Adipocyte (in vitro differentiated cells): ENCODE data around the gene BBX.

Experiments used
- DNase-seq: peaks from one replicate; pipeline ENCODE4 v3.0.0-alpha.2; 2015; ENCODE audit warnings: low read depth
- H3K27me3 ChIP-seq: replicated peaks from 2 replicates; pipeline ENCODE4 v1.7.0; 2013; ENCODE audit warnings: mild to moderate bottlenecking, low read length, moderate library complexity; ENCODE audit not compliant: control insufficient read depth, insufficient read depth
- H3K36me3 ChIP-seq: 2 replicates; pipeline ENCODE4 v1.7.0; 2013; ENCODE audit warnings: low read length, mild to moderate bottlenecking, moderate library complexity; ENCODE audit not compliant: control insufficient read depth, insufficient read depth, severe bottlenecking
- H3K4me1 ChIP-seq: 2 replicates; pipeline ENCODE4 v1.7.0; 2013; ENCODE audit warnings: mild to moderate bottlenecking, low read length, moderate library complexity; ENCODE audit not compliant: control insufficient read depth, insufficient read depth
- H3K4me3 ChIP-seq: 2 replicates; pipeline ENCODE4 v1.7.0; 2013; ENCODE audit warnings: mild to moderate bottlenecking, low read length, moderate library complexity
- H3K9ac ChIP-seq: 2 replicates; pipeline ENCODE4 v1.7.0; 2013; ENCODE audit warnings: mild to moderate bottlenecking, low read length, moderate library complexity
- H3K9me3 ChIP-seq: 2 replicates; pipeline ENCODE4 v1.7.0; 2013; ENCODE audit warnings: mild to moderate bottlenecking, low read length, moderate library complexity; ENCODE audit not compliant: control insufficient read depth

BBX gene

DNA sequence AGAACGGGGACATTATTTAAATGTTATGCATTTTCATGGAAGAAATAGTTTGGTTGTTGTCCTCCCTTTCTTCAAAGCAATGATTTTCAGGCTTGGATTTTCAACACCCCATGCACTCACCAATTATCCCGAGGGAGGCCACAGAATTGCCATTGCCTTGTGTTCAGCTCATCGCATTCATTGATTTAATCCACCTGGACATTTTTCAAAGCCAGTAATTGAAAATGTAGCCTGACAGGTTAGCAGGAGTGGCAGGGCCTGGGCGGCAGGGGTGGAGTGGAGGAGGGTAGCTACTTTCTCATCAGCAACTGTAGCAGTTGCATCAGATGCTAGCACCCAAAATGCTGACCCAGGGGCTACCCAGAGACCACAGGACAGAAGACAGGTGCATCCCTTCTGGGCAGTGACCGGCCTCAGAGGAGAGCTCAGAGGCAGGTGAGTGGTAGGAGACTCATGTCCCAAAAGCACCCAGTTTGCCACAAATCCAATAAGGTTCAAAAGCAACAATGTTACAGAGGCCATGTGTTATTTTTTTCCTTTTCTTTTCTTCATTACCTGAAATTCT is 325.7 kb downstream of the BBX start:
- DNase-seq = no peak
- Histone ChIP-seq H3K4me3 (no peak overlapping the region), H3K36me3 (no peaks in the 10 kb centered on the region)

DNA sequence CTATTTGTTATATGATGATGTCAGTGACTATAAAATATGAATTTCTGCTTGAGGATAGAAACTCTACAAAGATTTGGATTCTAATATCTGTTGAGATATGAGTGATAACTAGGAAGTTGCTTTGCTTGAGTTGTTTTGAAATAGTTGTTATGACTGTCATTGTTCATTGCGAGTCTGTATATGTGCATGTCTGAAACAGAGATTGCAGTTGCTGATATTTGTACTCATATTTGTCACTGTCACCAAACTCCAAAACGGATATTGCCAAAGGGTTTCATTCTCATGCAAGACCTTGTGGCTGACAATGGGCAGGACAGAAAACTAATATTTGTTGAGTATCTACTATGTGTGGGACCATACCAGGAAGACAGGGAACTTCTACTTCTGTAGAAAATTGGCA is 327.9 kb downstream of the BBX start:
- H3K27me3 ChIP-seq = no peaks in the 10 kb centered on the region
- no peaks in the 10 kb centered on the region for H3K9me3 ChIP-seq
- no peak overlapping the region for H3K4me3 ChIP-seq
- peaks cover 14% of the 10 kb centered on the region for H3K4me1 ChIP-seq
- no peak overlapping the region for H3K9ac ChIP-seq
- DNase-seq = no peak
- H3K36me3 ChIP-seq = no peaks in the 10 kb centered on the region

More for the DNA sequence above, 325.7 kb downstream of the BBX start:
- H3K9me3 ChIP-seq = no peaks in the 10 kb centered on the region
- H3K27me3 ChIP-seq = no peaks in the 10 kb centered on the region
- H3K9ac ChIP-seq = no peak overlapping the region
- H3K4me1 ChIP-seq = peaks cover 15% of the 10 kb centered on the region

DNA sequence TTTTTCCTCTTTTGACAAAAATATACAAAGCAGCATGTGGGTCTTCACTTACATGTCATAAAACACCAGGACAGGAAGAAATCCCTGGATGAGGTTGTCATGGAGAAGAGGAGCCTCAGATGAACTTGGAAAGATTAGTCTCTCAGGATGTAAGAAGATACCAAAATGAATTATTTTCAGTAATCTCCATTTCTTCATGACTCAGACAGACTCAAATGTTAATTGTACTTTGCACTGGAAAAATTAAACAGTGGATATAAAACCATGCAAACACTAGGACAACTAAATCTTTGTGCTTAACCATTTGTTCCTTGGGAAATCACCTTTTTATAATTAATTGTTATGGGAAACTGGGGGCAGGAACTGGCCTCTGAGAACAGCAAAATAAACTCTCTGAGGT is 331.1 kb downstream of the BBX start:
- Histone ChIP-seq H3K36me3 (no peaks in the 10 kb centered on the region), H3K9me3 (no peaks in the 10 kb centered on the region), H3K27me3 (no peaks in the 10 kb centered on the region), H3K4me3 (no peak overlapping the region), H3K4me1 (peaks cover 9% of the 10 kb centered on the region), H3K9ac (no peak overlapping the region)
- no peak for DNase-seq

DNA sequence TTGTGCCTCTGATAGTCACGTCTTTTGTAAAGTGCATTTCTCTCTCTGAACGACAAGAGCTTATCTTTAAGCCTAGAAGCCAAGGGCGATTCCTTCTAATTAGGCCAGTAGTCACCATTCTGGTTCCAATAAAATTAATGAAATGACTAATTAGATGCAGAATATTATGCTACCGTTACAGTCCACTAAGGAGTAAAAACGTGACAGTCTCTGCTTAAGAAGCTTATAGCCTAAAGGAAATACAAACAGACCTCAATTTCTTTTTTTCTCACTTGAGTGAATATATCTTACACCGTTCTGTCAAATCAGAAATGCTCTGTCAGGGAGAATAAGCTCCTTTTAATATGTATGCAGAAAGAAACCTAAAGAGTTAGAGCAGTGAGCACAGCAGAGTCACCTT is 332.0 kb downstream of the BBX start:
- no peak overlapping the region for H3K4me3 ChIP-seq

DNA sequence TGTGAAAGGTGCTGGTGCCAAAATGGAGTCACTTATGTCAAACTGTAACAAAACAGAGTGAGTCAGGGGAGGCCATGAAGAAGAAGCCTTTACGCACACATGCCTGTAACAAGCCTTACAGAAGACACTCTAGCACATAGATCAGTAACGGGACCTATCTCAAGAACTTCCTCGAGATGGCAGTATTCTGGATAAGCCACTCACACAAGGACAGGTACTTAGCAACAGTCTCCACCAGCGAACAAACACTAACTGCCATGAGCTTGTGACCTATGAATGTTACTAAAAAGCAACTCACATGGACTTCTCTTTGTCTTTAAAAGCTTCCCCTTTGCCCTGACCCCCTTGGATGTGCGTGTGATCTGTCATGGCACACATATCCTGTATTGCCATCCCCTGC is 332.9 kb downstream of the BBX start:
- DNase-seq = peak; percentile 19
- no peaks in the 10 kb centered on the region for H3K9me3 ChIP-seq
- H3K27me3 ChIP-seq = no peaks in the 10 kb centered on the region
- H3K36me3 ChIP-seq = no peaks in the 10 kb centered on the region
- no peak overlapping the region for H3K4me3 ChIP-seq
- H3K9ac ChIP-seq = no peak overlapping the region
- H3K4me1 ChIP-seq = peaks cover 9% of the 10 kb centered on the region

More for the DNA sequence above, 332.0 kb downstream of the BBX start:
- Histone ChIP-seq H3K27me3 (no peaks in the 10 kb centered on the region), H3K9me3 (no peaks in the 10 kb centered on the region), H3K4me1 (peaks cover 9% of the 10 kb centered on the region), H3K9ac (no peak overlapping the region), H3K36me3 (no peaks in the 10 kb centered on the region)
- no peak for DNase-seq

DNA sequence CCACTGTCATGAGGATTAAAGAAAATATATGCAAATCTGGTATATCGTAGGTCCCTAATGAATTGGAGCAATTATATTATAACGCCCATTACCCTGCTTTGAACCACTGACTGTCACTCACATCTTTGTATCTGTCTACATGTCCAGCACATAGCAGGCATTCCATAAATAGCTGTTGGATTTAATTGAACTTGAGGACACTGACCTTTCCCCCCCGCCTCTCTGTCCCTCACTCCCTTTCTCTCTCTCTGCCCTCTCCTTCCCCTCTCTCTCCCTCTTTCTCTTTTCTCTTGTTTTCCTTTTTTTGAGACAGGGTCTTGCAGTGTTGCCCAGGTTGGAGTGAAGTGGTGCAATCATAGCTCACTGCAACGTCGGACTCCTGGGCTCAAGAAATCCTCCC is 335.1 kb downstream of the BBX start:
- Histone ChIP-seq H3K9ac (no peak overlapping the region), H3K27me3 (no peaks in the 10 kb centered on the region), H3K36me3 (no peaks in the 10 kb centered on the region), H3K4me1 (peaks cover 6% of the 10 kb centered on the region), H3K4me3 (no peak overlapping the region), H3K9me3 (no peaks in the 10 kb centered on the region)
- no peak for DNase-seq

DNA sequence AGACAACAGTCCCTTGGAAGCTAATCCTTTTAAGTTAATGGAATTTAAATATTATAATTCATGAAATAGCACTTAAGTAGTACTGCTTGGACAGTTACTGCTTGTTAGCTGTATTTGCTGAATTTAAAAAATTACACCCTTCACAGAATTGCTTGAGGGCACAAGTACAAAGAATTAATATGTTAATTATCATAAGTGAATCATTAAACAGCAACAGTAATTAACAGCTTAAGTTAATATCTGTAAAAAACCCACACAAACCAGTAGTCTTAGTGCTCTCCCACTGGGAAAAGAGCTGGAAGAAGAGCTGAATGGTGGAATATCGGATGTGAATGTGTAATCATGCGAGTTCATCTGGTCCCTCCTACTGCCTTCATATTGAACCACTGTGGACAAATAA is 336.1 kb downstream of the BBX start:
- no peak overlapping the region for H3K9ac ChIP-seq
- H3K4me3 ChIP-seq = no peak overlapping the region
- no peaks in the 10 kb centered on the region for H3K9me3 ChIP-seq
- peaks cover 2% of the 10 kb centered on the region for H3K4me1 ChIP-seq
- no peaks in the 10 kb centered on the region for H3K36me3 ChIP-seq
- H3K27me3 ChIP-seq = no peaks in the 10 kb centered on the region
- no peak for DNase-seq
